ENCODE results near the gene TXNDC5. TPM values are rescaled to one million over a fixed set of nuclear protein-coding genes. Genes with fewer than 3 reads are reported as not detected.
"Not testable (repeated sequence)": the region's sequence is repeated elsewhere in the genome, so short reads cannot be mapped to it uniquely, and the experiment has no call there.

TXNDC5 gene
- total and polyA plus RNA-seq, 2 experiments from 2014 or later, result 237 to 498 TPM

DNA sequence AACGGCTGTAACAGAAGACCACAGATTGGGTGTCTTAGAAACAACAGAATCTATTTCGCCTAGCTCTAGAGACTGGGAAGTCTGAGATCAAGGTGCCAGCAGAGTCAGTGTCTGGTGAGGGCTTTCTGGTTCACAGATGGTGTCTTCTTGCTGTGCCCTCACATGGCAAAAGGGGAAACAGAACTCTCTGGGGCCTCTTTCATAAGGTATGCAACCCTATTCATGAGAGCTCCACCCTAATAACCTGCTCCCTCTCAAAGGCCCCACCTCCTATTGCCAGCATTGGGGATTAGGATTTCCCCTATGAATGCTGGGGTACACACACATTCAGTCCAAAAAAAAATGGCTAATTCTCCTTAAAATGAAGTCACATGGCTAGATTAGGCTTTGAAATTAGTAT is 10.0 kb downstream of the TXNDC5 start:
- Histone ChIP-seq H3K36me3 (ENCODE audit: low read depth) (peaks cover 57% of the 10 kb centered on the region), H3K9ac (no peak overlapping the region), H3K27me3 (replicated peaks; ENCODE audit: insufficient read depth) (no peaks in the 10 kb centered on the region), H3K79me2 (ENCODE audit: insufficient read depth) (peaks cover 75% of the 10 kb centered on the region), H4K20me1 (ENCODE audit: insufficient read depth) (peaks cover 7% of the 10 kb centered on the region; the same call in 1 of the 2 replicates), H3K27ac (no peak overlapping the region), H2AFZ (no peak overlapping the region), H3K4me2 (ENCODE audit: unreplicated experiment) (no peak overlapping the region), H3K4me3 (no peak overlapping the region), H3K9me3 (ENCODE audit: low read depth) (no peaks in the 10 kb centered on the region), H3F3A (ENCODE audit: insufficient read depth) (peaks cover 7% of the 10 kb centered on the region; the same call in 1 of the 2 replicates), H3K9me2 (ENCODE audit: insufficient read depth) (no peaks in the 10 kb centered on the region), H3K4me1 (ENCODE audit: insufficient read depth) (no peaks in the 10 kb centered on the region)
- WGBS, 2 experiments (ENCODE audit: low coverage in 1 of 2, low lambda C conversion rate in 2 of 2, missing lambda C conversion rate in 2 of 2), result 70 to 79% methylated on average over 2 of the region's 2 CpGs
- no peak for TF ChIP-seq EZH2phosphoT487 (IDR thresholded peaks at IDR 0.05; ENCODE audit: insufficient read depth, low read depth)
- TF ChIP-seq EZH2 (IDR thresholded peaks at IDR 0.05; ENCODE audit: insufficient read depth, poor library complexity, severe bottlenecking), result no peak
- DNase-seq, result no peak
- in situ Hi-C loops (cut with MboI), result no loop called here

DNA sequence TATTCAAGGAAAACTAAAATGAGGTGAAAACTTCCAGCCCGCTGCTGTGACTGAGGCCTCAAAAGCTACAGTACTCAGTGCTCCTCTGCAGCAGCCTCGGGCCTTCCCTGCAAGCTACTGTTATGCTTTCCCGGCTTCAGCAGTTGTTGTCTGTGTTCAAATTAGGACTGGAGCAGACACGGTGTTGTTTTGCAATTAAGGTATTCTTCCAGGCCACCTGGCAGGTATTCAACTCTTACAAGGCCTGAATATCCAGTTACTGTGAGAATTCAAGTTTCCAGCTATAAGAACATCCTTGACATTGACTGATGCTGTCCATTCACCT is 10.7 kb downstream of the TXNDC5 start:
- Histone ChIP-seq H3K9ac (no peak overlapping the region), H3K9me3 (ENCODE audit: low read depth) (no peaks in the 10 kb centered on the region), H3K36me3 (ENCODE audit: low read depth) (peaks cover 58% of the 10 kb centered on the region), H3K27ac (no peak overlapping the region), H3K79me2 (ENCODE audit: insufficient read depth) (peaks cover 71% of the 10 kb centered on the region), H3K4me3 (no peak overlapping the region), H3K9me2 (ENCODE audit: insufficient read depth) (no peaks in the 10 kb centered on the region), H3F3A (ENCODE audit: insufficient read depth) (peaks cover 7% of the 10 kb centered on the region; the same call in 1 of the 2 replicates), H2AFZ (no peak overlapping the region), H3K4me1 (ENCODE audit: insufficient read depth) (no peaks in the 10 kb centered on the region), H3K4me2 (ENCODE audit: unreplicated experiment) (no peak overlapping the region), H4K20me1 (ENCODE audit: insufficient read depth) (0 out of 2 replicates have a peak, but pooled peaks cover under 1% of the 10 kb centered on the region), H3K27me3 (replicated peaks; ENCODE audit: insufficient read depth) (no peaks in the 10 kb centered on the region)
- WGBS, 2 experiments (ENCODE audit: low coverage in 1 of 2, low lambda C conversion rate in 2 of 2, missing lambda C conversion rate in 2 of 2), result 82 to 93% methylated on average over 4 of the region's 4 CpGs
- in situ Hi-C loops (cut with MboI), result loop anchor here (10.0 kb wide), 1 partner anchor 175 kb away; the partner anchor contains the start of gene BMP6
- TF ChIP-seq EZH2 (IDR thresholded peaks at IDR 0.05; ENCODE audit: insufficient read depth, poor library complexity, severe bottlenecking) (no peak), EZH2phosphoT487 (IDR thresholded peaks at IDR 0.05; ENCODE audit: insufficient read depth, low read depth) (no peak)
- DNase-seq, result no peak

DNA sequence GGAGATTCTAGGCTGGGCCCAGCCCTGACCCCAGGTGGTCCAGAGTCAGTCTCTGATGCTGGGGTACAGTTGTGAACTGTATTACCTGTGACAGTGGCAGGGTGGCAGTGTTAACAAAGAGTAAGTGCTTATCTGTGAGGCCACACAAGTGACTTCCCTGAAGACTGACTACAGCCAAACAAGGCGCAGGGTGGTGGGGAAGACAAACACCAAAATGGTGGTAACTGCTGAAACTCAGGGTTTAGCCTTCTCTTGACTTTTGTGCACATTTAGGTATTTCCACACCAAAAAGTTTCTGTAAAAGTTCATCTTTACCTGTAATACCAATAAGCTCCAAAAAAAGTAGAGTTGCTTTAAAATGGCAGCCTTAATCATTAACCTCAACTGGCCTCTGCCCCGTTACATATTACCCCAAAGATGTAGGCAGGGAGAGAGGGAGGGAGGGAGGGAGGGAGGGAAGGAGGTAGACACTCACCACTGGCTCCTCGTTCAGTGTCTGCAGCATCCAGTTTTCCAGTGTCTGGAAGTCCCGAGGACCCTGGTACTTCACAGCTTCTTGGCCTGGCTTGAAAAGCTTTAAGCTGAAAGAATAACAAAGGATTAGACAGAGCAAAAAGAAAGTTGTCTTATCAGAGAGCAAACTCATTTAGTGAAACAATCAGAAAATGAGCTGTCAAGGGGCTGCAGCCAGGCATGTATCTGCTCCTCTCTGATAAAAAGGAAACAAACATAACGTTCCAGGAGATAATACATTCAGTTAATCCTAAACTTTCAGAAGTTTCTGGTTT is 11.3 kb downstream of the TXNDC5 start:
- Histone ChIP-seq H4K20me1 (ENCODE audit: insufficient read depth) (no peaks in the 10 kb centered on the region), H3K4me3 (no peak overlapping the region), H3K27ac (no peak overlapping the region), H3K4me2 (ENCODE audit: unreplicated experiment) (no peak overlapping the region), H3K9ac (no peak overlapping the region), H3K79me2 (ENCODE audit: insufficient read depth) (peaks cover 65% of the 10 kb centered on the region), H3K4me1 (ENCODE audit: insufficient read depth) (no peaks in the 10 kb centered on the region), H3K36me3 (ENCODE audit: low read depth) (peaks cover 57% of the 10 kb centered on the region), H3F3A (ENCODE audit: insufficient read depth) (peaks cover 11% of the 10 kb centered on the region; the same call in 1 of the 2 replicates), H3K27me3 (replicated peaks; ENCODE audit: insufficient read depth) (no peaks in the 10 kb centered on the region), H3K9me2 (ENCODE audit: insufficient read depth) (no peaks in the 10 kb centered on the region), H3K9me3 (ENCODE audit: low read depth) (no peaks in the 10 kb centered on the region), H2AFZ (no peak overlapping the region)
- TF ChIP-seq EZH2 (IDR thresholded peaks at IDR 0.05; ENCODE audit: insufficient read depth, poor library complexity, severe bottlenecking), result no peak
- TF ChIP-seq EZH2phosphoT487 (IDR thresholded peaks at IDR 0.05; ENCODE audit: insufficient read depth, low read depth), result no peak
- no peak for DNase-seq
- WGBS, 2 experiments (ENCODE audit: low coverage in 1 of 2, low lambda C conversion rate in 2 of 2, missing lambda C conversion rate in 2 of 2), result 92 to 95% methylated on average over 5 of the region's 5 CpGs
- in situ Hi-C loops (cut with MboI), result loop anchor here (10.0 kb wide), 1 partner anchor 174 kb away; the partner anchor contains the start of gene BMP6

DNA sequence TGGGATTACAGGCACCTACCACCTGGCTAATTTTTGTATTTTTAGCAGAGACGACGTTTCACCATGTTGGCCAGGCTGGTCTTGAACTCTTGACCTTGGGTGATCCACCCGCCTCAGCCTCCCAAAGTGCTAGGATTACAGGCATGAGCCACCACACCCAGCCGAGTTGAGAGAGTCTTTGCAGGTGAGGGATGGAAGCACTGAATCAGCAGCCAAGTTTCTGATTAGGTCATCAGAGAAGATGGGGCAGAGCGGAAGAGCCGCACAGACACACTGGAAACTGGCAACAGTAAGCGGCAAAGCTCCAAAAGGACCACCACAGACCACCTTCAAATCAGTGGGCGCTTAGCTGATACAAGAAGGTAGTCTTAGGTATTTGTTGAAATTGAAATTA is 12.4 kb downstream of the TXNDC5 start:
- not testable (repeated sequence) for H3K4me1 ChIP-seq (ENCODE audit: insufficient read depth); H3K27me3 ChIP-seq (replicated peaks; ENCODE audit: insufficient read depth); H3K4me2 ChIP-seq (ENCODE audit: unreplicated experiment); H3K9ac ChIP-seq; H4K20me1 ChIP-seq (ENCODE audit: insufficient read depth); H3K9me3 ChIP-seq (ENCODE audit: low read depth); H3K27ac ChIP-seq; H3K4me3 ChIP-seq; DNase-seq; H3K9me2 ChIP-seq (ENCODE audit: insufficient read depth); H2AFZ ChIP-seq
- 93 to 96% methylated on average over 8 of the region's 8 CpGs for WGBS, 2 experiments (ENCODE audit: low coverage in 1 of 2, low lambda C conversion rate in 2 of 2, missing lambda C conversion rate in 2 of 2)
- peaks cover 11% of the 10 kb centered on the region; the same call in 1 of the 2 replicates for H3F3A ChIP-seq (ENCODE audit: insufficient read depth)
- in situ Hi-C loops (cut with MboI), result loop anchor here (10.0 kb wide), 1 partner anchor 173 kb away; the partner anchor contains the start of gene BMP6
- H3K36me3 ChIP-seq (ENCODE audit: low read depth), result peaks cover 53% of the 10 kb centered on the region
- peaks cover 55% of the 10 kb centered on the region for H3K79me2 ChIP-seq (ENCODE audit: insufficient read depth)

All from GM23248 (cell line).